Erythroblast (primary cell): ENCODE measurements around the gene LRRTM4.

ENCODE experiments used
- GATA1 ChIP-seq: IDR thresholded peaks from 2 replicates; pipeline ENCODE4 v1.6.1; 2011; ENCODE audit warnings: low read depth, mild to moderate bottlenecking, control low read depth, low read length, moderate library complexity
- POLR2A ChIP-seq: IDR thresholded peaks from 2 replicates; pipeline ENCODE4 v1.6.1; 2011; ENCODE audit warnings: mild to moderate bottlenecking, low read length

GRCh38 chr2:77001895-77002294 is 520.3 kb downstream of the LRRTM4 start:
- TF ChIP-seq POLR2A (no peak), GATA1 (no peak)
